GM04504 (cell line): ENCODE measurements around the gene LAMTOR4.
A peak's percentile ranks its signal among the peaks of the same experiment; 100 is the strongest.

ENCODE experiments used
- DNase-seq: peaks from one replicate; pipeline ENCODE4 v3.0.0-alpha.2; 2012; ENCODE audit warnings: low read depth

The LAMTOR4 gene

DNA sequence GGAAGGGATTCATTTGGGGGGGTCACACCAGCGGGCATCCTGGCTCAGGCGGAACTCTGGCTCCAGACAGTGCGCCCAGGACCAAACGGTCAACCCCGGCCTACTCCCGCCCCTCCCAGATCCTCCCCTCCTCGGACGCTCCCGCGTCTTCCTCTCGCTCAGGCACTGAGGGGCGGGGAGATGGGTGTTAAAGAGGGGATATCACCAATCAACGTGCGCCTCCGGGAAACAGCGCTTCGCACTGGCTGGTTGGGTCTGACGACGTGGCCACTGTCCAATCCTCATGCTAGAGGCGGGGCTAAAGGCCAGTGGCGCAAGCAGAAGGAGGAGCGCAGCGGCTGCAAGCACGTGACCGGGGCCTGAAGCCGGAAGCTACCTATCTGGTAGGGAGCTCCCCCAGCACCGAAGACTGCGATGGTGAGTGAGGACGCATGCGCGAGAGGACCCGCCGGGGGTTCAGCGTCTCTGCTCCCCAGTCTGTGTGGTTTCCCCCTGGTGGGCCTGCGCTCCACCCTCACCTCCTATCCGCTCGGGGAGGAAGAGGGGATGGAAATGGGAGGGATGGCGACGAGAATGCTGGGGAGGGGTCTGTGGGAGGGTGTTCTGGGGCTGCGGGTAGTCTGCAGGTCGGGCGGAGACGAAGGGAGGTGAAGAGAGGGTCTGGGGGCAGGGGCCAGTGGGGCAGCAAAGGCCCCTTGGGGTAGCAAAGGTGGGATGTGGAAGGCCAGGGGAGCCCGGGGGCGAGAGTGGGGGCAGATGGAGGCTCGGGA lies at the start of gene LAMTOR4:
LAMTOR4 (plus strand) TSS at position 360 of the 770 bp plus-strand sequence; CDS start at position 415, 55 bp downstream.
- peak; percentile 97 for DNase-seq

DNA sequence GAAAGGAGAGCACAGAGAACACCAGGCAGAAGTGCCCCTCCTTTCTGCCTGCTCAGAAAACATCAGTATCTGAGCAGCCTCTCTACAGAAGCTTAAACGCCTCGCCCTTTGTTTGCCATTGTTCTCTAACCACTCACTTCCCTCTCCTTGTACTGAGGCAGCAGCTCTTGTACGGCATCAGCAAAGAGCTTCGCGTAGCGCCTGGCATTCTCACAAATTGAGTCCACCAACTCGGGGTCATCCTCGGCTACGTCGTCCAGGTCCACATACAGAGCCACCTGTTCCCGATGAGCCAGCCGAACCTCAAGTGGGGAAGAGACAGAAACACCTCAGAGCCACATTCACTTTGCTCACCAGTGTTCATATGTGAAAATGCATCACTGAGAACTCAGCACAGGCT lies 49.3 kb upstream of the LAMTOR4 start:
- DNase-seq = no peak

DNA sequence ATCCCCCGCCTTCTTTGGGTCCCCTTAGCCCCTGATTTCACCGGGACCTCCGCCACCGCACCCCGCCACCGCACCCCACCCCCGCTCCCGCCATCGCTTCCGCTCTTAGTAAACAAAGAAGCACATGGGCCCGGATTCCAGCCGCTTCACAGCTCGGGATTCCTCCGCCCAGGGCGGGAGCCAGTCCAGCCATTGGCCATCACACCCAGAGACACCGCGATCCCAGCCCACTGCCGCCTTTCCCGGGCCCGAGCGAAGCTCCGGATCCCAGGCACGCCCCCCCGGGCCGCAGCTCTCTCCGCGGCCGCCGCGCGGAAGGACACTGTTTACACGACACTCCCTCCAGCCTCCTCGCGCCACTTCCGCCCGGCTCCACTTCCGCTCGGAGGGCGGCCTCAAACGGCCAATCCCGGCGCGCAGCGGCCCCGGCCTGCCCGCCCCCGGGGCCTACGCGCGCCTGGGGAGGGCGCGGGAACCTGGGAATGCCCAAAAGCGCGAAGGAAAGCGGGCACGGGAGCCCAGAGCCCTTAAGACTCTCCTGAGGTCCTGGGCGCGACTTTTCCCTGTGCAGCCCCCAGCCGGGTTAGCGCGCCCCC lies 48.2 kb upstream of the LAMTOR4 start:
- DNase-seq = peak; percentile 96

DNA sequence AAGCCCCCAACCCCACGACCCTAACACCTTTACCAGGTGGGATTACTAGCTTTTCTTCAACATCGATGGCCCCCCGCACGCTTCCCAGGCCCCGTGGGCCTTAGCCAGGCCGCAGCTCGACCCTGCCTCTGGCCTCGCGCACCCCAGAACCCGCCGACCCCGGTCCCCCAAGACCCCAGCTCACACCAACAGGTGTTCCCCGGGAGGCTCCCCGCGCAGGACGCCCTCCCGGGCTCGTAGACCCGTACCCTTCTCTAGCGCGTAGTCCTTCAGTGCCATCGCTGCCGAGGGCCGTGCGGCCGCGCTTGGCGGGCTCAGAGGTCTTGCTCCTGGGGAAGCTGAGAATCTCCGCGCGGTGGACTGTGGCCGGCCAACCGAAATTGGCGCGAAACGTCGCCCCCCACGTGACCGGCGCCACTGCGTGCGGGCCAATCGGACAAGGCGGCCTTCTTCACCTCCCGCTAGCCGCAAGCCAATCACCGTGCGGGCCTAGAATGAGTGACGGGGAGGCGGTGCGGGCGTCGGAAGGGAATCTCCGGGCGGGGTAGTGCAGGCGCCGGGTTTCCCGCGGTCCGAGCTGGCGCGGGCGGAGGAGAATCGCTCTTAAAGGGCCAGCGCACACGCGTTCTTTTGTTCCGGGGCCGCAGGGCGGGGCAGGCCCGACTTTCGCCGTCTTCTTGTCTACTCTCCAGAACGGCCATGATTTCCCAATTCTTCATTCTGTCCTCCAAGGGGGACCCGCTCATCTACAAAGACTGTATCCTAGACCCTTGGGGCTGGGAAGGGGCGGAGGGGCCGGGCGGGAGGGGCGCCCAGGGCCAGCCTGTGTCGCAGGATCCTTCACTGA lies 47.5 kb upstream of the LAMTOR4 start, which contains the start of the genes AP4M1 and MCM7:
AP4M1 (plus strand) TSS at position 628 of the 847 bp plus-strand sequence; CDS start at position 700, 72 bp downstream.
MCM7 (minus strand) TSS at position 382 of the 847 bp plus-strand sequence; CDS start at position 279, 103 bp downstream.
- DNase-seq = peak; percentile 97

DNA sequence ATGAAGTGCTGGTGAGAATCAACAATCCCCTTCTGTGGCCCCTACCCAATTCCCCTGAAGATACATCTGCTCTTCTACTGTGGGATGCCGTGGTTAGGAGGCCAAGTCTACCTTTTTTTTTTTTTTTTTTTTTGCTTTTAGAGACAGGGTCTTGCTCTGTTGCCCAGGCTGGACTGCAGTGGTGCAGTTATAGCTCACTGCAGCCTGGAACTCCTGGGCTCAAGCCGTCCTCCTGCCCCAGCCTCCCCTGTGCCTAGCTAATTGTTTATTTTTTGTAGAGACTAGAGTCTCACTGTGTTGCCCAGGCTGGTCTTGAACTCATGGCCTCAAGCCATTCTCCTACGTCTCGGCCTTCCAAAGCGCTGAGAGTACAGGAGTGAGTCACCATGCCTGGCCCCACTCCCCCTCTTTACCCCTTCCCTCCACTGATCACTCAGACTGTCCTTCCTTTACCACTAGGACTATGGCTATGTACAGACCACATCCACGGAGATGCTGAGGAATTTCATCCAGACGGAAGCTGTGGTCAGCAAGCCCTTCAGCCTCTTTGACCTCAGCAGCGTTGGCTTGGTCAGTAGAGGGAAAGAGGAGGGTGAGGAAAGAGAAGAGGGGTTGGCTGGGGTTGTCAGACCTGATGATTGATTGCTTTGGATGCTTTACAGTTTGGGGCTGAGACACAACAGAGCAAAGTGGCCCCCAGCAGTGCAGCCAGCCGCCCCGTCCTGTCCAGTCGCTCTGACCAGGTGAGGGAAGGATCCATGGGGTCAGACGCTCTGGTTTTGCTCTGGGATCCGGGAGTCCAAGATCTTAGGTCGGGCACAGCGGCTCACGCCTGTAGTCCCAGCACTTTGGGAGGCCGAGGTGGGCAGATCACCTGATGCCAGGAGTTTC lies 45.5 kb upstream of the LAMTOR4 start:
- no peak for DNase-seq

DNA sequence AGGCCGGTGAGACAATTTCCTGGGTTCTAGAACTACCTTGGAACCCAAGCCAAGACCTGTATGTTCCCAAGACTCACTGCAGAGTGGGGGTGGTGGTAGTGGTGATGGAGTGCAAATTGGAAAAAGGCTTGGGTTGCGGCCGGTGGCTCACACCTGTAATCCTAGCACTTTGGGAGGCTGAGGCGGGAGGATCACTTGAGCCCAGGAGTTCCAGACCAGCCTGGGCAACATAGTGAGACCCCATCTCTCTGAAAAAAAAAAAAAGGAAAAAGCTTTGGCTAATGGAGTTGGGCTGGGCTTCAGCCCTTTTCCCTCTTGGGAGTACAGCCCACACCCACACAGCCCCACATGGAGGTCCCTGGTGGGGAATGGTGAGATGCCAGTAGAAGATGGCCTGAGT lies 43.2 kb upstream of the LAMTOR4 start:
- DNase-seq = no peak

DNA sequence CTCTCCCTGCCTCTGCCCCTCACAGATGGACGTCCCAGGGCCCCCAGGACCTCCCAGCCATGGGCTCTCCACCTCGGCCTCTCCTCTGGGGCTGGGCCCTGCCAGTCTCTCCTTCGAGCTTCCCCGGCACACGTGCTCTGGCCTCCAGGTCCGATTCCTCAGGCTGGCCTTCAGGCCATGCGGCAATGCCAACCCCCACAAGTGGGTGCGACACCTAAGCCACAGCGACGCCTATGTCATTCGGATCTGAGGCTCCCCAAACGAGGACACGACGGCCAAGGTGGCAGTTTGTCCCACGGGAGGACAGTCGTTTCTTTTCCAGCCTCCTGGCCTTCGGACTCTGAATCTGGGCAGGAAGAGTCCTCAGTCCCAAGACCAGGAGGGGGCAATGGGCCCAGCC lies 42.1 kb upstream of the LAMTOR4 start:
- no peak for DNase-seq

DNA sequence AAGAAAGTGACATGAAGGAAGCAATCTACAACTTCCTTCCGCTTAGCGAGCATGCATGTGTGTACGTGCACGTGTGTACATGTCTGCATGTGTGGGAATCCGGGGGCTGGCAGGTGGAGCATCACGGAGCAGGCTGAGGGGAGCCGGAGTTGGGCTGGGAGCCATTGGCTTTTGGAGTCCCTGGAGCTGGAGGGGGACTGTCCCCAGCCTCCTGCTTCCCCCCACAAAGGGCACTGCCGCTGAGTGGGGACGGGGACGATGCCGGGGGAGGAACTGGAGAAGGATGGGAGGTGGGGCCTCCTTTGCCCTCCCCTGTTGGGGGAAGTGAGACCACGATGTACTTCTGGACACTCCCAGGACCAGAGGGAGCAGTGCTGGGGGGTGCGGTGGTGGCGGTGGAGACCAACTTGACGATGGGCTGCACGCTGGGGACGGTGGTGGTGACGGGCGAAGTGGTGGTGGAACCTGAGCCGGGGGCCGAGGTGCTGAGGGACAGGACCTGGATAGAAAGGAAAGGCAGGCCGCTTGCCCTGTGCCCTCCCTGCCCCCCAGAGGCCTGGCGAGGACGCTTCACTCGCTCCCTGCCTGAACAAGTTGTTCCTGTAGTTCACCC lies 41.5 kb upstream of the LAMTOR4 start:
- no peak for DNase-seq

DNA sequence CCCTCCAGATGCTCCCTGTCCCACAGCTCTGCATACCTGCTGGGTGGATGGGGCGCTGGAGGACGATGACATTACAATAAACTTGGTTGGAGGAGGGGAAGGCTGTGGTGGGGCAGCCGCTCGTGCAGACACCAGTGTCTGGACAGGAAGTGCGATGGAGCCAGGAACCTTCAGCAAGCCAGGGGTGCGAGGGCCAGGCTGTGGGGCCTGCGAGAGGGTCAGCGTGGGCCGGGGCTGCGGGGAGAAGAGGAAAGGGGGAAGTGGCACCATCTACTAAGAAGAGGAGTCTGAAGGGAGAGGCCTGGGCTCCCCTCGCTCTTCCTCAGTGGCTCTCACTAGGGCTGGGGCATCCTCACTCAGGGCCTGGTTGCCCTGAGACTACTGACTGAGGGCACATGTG lies 40.8 kb upstream of the LAMTOR4 start:
- no peak for DNase-seq

DNA sequence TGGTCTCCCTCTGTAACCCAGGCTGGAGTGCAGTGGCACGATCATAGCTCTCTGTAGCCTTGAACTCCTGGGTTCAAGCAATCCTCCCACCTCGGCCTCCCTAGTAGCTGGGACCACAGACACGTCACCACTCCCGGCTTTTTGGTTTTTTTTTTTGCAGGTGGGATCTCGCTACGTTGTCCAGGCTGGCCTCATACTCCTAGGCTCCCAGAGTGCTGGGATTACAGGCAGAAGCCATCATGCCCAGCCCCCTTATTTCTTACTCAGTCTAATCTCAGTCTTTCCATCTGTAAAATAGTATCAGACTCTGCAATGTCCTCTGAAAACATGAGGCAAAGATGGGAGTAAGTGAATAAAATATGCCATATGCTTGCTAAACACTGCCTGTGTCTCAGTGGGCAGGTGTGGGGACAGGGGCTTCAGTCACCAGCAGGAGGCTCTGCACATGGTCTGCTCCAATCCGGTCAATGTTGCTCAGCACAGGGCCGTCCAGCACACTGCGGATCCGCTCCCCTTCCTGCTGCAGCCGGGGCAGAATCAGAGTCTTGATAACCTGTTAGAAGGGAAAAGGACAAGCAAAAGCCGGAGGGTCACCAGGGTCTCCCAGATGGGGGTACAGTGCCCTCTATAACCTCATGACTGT lies 39.1 kb upstream of the LAMTOR4 start:
- DNase-seq = no peak

DNA sequence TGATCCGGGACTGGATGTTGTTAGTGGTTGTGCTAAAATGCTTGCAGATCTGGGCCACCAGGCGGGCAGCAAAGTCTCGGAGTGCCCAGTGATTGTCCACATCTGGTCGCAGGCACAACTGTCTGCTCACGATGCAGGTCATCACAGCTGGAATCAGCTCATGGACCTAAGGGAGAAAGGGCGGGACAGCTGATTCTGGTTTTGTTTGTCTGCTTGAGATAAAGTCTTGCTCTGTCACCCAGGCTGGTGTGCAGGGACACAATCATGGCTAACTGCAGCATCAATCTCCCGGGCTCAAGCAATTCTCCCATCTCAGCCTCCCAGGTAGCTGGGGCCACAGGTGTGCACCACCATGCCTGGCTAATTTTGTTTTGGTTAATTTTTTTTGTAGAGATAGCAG lies 37.6 kb upstream of the LAMTOR4 start:
- DNase-seq = no peak

DNA sequence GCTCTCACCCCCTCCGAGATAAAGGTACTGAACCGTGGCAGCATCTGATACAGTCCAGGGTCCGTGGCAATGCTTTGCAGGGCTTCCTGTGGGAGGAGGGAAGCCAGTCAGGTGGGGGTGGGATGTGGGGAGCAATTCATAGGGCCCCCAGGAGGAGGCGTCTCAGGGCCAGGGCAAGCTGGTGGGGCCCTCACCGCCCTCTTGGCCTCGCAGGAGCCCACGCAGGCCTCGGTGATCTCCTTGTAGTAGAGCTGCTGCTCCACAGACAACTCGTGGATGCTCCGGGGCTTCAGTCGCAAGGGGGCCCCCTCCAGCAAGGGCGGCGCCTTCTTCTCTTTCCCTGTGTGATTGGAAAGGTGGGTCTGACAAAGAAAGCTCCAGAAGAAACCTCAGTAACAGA lies 36.8 kb upstream of the LAMTOR4 start:
- DNase-seq = no peak

DNA sequence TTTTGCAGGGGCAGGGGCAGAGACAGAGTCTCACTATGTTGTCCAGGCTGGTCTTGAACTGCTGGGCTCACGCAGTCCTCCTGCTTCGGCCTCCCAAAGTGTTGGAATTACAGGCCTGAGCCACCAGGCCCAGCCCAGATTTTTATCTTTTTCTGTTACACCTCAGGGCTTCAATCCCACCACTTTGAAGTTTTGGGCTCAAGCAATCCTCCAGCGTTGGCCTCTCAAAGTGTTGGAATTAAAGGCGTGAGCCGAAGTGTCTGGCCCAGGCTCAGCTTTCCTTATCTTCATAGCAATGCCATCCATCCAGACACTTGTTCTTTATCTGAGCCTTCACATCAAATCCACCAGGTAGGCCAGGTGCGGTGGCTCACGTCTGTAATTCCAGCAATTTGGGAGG lies 33.7 kb upstream of the LAMTOR4 start:
- no peak for DNase-seq

DNA sequence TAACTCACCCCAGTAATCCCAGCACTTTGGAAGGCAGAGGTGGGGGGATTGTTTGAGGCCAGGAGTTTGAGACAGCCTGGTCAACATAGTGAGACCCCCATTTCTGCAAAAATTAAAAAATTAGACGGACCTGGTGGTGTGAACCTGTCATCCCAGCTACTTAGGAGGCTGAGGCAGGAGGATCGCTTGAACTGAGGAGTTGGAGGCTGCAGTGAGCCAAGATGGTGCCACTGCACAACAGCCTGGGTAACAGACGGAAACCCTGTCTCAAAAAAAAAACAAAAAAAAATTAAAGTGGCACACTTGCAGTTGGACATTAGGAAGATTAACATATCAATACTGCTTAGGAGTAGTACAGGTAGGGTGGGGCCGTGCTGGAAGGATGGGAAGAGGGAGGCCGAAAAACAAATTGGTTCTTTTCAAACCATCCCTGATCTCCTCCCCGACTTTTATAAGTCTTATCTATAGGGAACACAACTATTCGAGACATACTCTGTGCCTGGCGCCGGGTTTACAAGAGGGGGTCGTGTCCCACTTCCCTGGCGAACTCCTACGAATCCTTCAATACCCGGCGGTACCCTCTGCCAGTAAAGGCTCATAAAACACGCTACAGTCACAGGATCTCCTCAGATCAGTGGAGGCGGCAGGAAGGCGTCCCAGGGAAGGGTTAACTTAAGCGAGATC lies 30.2 kb upstream of the LAMTOR4 start:
- DNase-seq = no peak

DNA sequence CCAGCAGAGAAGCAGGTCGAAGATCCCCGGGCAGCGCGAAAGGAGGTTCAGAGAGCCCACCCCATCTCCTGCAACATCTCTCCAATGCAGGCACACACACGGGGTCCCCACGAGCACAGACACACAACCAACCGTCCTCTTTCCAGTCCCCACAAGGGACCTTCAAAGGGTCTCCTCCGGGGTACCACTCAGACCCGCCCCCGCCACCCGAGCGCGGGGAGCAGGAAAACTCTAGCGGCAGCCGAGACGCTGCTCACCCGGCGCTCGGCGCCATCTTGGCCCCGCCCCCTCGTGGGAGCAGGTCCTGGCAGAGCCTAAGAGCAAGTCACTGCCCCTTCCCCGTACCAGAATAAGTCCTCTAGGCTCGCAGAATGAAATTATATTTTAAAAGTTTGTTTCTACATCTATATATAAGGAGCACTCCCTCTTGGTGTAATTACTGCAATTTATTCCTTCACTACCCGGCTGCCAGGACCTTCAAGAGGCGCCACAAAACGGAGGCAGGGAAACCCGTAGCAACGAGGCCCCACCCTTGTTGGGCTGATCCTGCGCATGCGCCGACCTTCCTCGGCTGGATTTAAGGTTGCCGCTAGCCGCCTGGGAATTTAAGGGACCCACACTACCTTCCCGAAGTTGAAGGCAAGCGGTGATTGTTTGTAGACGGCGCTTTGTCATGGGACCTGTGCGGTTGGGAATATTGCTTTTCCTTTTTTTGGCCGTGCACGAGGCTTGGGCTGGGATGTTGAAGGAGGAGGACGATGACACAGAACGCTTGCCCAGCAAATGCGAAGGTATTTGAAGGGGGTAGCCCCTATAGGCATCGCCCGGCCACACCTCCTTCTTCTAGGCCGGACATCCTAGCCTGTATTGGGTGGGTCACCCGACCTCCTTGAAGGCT lies 29.4 kb upstream of the LAMTOR4 start, which contains the start of the genes CNPY4 and TAF6:
CNPY4 (plus strand) TSS at position 563 of the 898 bp plus-strand sequence; CDS start at position 674, 111 bp downstream.
TAF6 (minus strand) TSS at position 287 of the 898 bp plus-strand sequence. CDS start 5,149 bp downstream, outside the sequence.
- DNase-seq = peak; percentile 88

DNA sequence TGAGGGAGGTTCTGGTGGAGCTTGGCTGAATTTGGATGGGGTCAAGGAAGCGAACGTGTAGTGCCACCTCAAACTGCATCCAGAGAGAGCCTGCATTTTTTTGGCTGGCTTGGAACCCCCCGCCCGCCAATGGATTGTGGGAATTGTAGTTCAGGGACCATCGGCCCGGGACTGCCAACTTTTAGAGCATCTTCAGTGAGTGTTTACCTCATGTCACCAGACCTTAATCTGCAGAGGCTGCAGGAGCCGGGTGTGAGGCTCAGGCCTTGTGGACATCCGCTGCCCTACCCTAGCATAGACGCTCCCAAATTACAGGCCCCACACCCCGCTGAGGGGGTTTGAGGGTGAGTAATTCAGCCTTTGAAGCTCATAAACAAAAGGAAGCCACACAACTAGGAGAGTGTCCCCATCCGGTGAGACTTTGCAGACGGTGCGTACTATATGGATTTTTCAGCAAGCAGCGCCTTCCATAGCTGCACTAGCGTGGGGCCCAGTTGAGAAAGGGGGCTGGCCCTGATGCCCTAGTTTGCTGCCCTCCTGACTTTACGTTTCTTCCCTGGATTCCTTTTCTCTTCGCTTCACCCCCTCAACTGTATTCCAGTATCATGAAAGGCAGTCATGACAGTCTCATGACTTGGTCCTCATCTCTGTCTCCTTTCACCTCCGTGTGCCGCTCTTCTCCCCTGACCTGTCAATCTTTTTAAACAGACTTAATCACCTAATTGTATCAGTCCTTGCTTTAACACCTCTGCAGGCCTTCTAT lies 28.6 kb upstream of the LAMTOR4 start:
- DNase-seq = peak; percentile 47

DNA sequence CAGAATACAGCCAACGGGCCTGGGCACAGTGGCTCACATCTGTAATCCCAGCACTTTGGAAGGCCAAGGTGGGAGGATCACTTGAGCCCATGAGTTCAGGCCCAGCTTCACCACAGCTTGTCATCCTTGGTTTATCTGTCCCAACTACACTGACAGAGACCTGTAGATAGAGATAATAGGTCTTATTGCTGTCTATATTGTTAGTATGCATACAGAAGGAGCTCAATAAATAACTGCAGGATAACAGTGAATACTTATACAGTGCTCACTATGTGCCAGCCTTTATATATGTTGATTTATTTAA lies 28.0 kb upstream of the LAMTOR4 start:
- DNase-seq = no peak

DNA sequence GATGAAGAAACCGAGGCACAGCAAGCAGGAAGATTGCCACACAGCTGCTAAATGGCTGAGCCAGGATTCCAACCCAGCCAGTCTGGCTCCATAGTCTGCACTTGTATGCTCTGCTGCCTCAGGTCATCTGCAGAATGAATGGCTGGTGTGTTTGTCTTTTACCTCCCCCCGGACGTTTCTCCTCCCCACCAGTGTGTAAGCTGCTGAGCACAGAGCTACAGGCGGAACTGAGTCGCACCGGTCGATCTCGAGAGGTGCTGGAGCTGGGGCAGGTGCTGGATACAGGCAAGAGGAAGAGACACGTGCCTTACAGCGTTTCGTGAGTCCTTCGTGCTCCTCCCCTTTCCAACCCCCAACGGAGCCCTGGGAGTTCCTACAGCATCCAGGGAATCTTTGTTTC lies 26.7 kb upstream of the LAMTOR4 start:
- no peak for DNase-seq
